SK-N-SH treated with all-trans-retinoic acid at 6 μM for 48 hours (cell line): ENCODE data around the gene SLFNL1.
A peak's percentile ranks its signal among the peaks of the same experiment; 100 is the strongest.

Source experiments
- ATAC-seq: fragments of 200-7000 bp; cut with Tn5 transposase; 3 replicates; pipeline ENCODE4 v1.9.1; 2020; ENCODE audit warnings: mild to moderate bottlenecking, moderate library complexity
- ARNTL ChIP-seq: fragments of 450-650 bp; formaldehyde crosslinking; IDR thresholded peaks from 2 replicates; pipeline ENCODE4 v1.5.0; 2020; ENCODE audit warnings: low read depth, mild to moderate bottlenecking, moderate library complexity, borderline replicate concordance
- BACH2 ChIP-seq: fragments of 250-450 bp; sonication (Bioruptor Pico); IDR thresholded peaks from 2 replicates; pipeline ENCODE4 v1.9.0; 2021; ENCODE audit warnings: mild to moderate bottlenecking, borderline replicate concordance
- CREB5 ChIP-seq: fragments of 250-450 bp; sonication (Bioruptor Pico); IDR thresholded peaks from 2 replicates; pipeline ENCODE4 v1.5.1; 2020; ENCODE audit warnings: low read depth, mild to moderate bottlenecking, moderate library complexity
- CSRNP3 ChIP-seq: fragments of 250-450 bp; sonication (Bioruptor Pico); IDR thresholded peaks from 2 replicates; pipeline ENCODE4 v1.5.1; 2021; ENCODE audit warnings: mild to moderate bottlenecking, moderate library complexity
- ESRRG ChIP-seq: fragments of 250-450 bp; sonication (Bioruptor Pico); IDR thresholded peaks from 2 replicates; pipeline ENCODE4 v1.6.1; 2021; ENCODE audit warnings: mild to moderate bottlenecking
- ISL1 ChIP-seq: fragments of 250-450 bp; sonication (Bioruptor Pico); IDR thresholded peaks from 2 replicates; pipeline ENCODE4 v2.1.2; 2022; ENCODE audit warnings: mild to moderate bottlenecking, moderate library complexity
- OSR1 ChIP-seq: fragments of 250-450 bp; sonication (Bioruptor Pico); IDR thresholded peaks from 2 replicates; pipeline ENCODE4 v1.8.0; 2022; ENCODE audit warnings: moderate library complexity, mild to moderate bottlenecking, inconsistent platforms
- PATZ1 ChIP-seq: fragments of 250-450 bp; sonication (Bioruptor Pico); IDR thresholded peaks from 2 replicates; pipeline ENCODE4 v1.8.0; 2020; ENCODE audit warnings: mild to moderate bottlenecking, moderate library complexity, borderline replicate concordance
- POU6F1 ChIP-seq: fragments of 250-450 bp; sonication (Bioruptor Pico); IDR thresholded peaks from 2 replicates; pipeline ENCODE4 v1.8.0; 2021; ENCODE audit warnings: low read depth, mild to moderate bottlenecking, moderate library complexity, borderline replicate concordance
- RARB ChIP-seq: fragments of 250-450 bp; sonication (Bioruptor Pico); IDR thresholded peaks from 2 replicates; pipeline ENCODE4 v1.8.0; 2021; ENCODE audit warnings: mild to moderate bottlenecking, moderate library complexity
- SNAI2 ChIP-seq: fragments of 250-450 bp; sonication (Bioruptor Pico); IDR thresholded peaks from 2 replicates; pipeline ENCODE4 v1.5.0; 2020; ENCODE audit warnings: mild to moderate bottlenecking, moderate library complexity
- TCF4 ChIP-seq: fragments of 250-450 bp; sonication (Bioruptor Pico); IDR thresholded peaks from 2 replicates; pipeline ENCODE4 v1.8.0; 2021; ENCODE audit warnings: mild to moderate bottlenecking, moderate library complexity, borderline replicate concordance
- TOX ChIP-seq: fragments of 250-450 bp; sonication (Bioruptor Pico); IDR thresholded peaks from 2 replicates; pipeline ENCODE4 v1.8.0; 2021; ENCODE audit warnings: mild to moderate bottlenecking, moderate library complexity, borderline replicate concordance
- ZC3H10 ChIP-seq: fragments of 250-450 bp; sonication (Bioruptor Pico); IDR thresholded peaks from 2 replicates; pipeline ENCODE4 v1.5.1; 2021; ENCODE audit warnings: mild to moderate bottlenecking, moderate library complexity
- ZFP3 ChIP-seq: fragments of 250-450 bp; sonication (Bioruptor Pico); IDR thresholded peaks from 2 replicates; pipeline ENCODE4 v1.5.0; 2020; ENCODE audit warnings: mild to moderate bottlenecking, moderate library complexity
- ZNF565 ChIP-seq: fragments of 450-650 bp; formaldehyde crosslinking; conservative IDR thresholded peaks from 2 replicates; pipeline ENCODE4 v1.5.0; 2020; ENCODE audit warnings: low read depth, mild to moderate bottlenecking, moderate library complexity
- ZNF70 ChIP-seq: fragments of 450-650 bp; formaldehyde crosslinking; IDR thresholded peaks from 2 replicates; pipeline ENCODE4 v1.5.0; 2020; ENCODE audit warnings: mild to moderate bottlenecking, moderate library complexity

The SLFNL1 gene

GRCh38 chr1:41009466-41009865, 12.1 kb downstream of the SLFNL1 start (continued):
- no peak for TF ChIP-seq CREB5 (CRISPR knock-in tag)
- no peak for TF ChIP-seq POU6F1 (CRISPR knock-in tag)
- TF ChIP-seq SNAI2 (CRISPR knock-in tag): no peak

- TF ChIP-seq BACH2 (CRISPR knock-in tag) (no peak), TCF4 (CRISPR knock-in tag) (no peak)
- no peak for ATAC-seq
These were observed 14.3 kb downstream of the SLFNL1 start for GRCh38 chr1:41006942-41007865.

GRCh38 chr1:41005876-41006275, 15.6 kb downstream of the SLFNL1 start:
- no peak for ATAC-seq
- no peak for TF ChIP-seq TOX

- ATAC-seq: peak; percentile 99
- TF ChIP-seq TCF4 (CRISPR knock-in tag) (peak; percentile 42; the same call in 1 of the 2 replicates), SNAI2 (CRISPR knock-in tag) (no peak), ISL1 (CRISPR knock-in tag) (peak; percentile 37; the same call in 1 of the 2 replicates), CREB5 (CRISPR knock-in tag) (no peak)
These were observed 17.8 kb downstream of the SLFNL1 start for GRCh38 chr1:41003640-41004220.

GRCh38 chr1:41003127-41003639, 18.3 kb downstream of the SLFNL1 start:
- TF ChIP-seq ISL1 (CRISPR knock-in tag): no peak
- no peak for TF ChIP-seq ZFP3 (CRISPR knock-in tag)
- no peak for TF ChIP-seq RARB (CRISPR knock-in tag)
- TF ChIP-seq ARNTL (CRISPR knock-in tag): no peak
- TF ChIP-seq ESRRG (CRISPR knock-in tag): no peak
- TF ChIP-seq POU6F1 (CRISPR knock-in tag): no peak
- TF ChIP-seq OSR1 (CRISPR knock-in tag): no peak
- no peak for TF ChIP-seq BACH2 (CRISPR knock-in tag)
- no peak for TF ChIP-seq PATZ1 (CRISPR knock-in tag)
- TF ChIP-seq CREB5 (CRISPR knock-in tag): no peak
- no peak for TF ChIP-seq CSRNP3 (CRISPR knock-in tag)
- TF ChIP-seq ZC3H10: no peak
- TF ChIP-seq SNAI2 (CRISPR knock-in tag): no peak
- TF ChIP-seq TCF4 (CRISPR knock-in tag): no peak
- no peak for TF ChIP-seq ZNF565 (CRISPR knock-in tag)
- no peak for TF ChIP-seq ZNF70 (CRISPR knock-in tag)
- TF ChIP-seq, all 23 proteins: peak for 0
- ATAC-seq: peak; percentile 29
